Hematopoietic multipotent progenitor cell treated with erythropoietin and hydrocortisone succinate and interleukin-3 and kit ligand, for 4 days (in vitro differentiated cells): ENCODE measurements around the gene BBS4.
A peak's percentile ranks its signal among the peaks of the same experiment; 100 is the strongest.
"Not testable (repeated sequence)": the region's sequence is repeated elsewhere in the genome, so short reads cannot be mapped to it uniquely, and the experiment has no call there.

Experiments
- DNase-seq: peaks from one replicate; pipeline ENCODE4 v3.0.0-alpha.2; 2015

BBS4 gene

GRCh38 chr15:72700076-72700475 lies 14.1 kb downstream of the BBS4 start:
- DNase-seq: no peak

DNA sequence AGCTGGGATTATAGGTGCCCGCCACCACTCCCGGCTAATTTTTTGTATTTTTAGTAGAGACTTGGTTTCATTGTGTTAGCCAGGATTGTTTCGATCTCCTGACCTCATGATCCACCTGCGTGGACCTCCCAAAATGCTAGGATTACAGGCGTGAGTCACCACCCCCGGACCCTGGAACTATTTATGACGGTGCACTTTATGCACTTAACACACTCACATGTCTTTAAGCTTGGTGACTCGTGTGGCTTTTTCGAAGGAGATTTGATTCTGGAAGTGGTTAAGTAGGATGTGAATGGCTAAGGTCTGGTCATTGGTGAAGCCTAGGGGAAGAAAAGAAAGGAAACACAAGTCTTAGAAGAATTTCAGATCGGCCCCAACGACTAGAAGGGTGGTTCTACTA lies 20.3 kb downstream of the BBS4 start:
- no peak for DNase-seq

DNA sequence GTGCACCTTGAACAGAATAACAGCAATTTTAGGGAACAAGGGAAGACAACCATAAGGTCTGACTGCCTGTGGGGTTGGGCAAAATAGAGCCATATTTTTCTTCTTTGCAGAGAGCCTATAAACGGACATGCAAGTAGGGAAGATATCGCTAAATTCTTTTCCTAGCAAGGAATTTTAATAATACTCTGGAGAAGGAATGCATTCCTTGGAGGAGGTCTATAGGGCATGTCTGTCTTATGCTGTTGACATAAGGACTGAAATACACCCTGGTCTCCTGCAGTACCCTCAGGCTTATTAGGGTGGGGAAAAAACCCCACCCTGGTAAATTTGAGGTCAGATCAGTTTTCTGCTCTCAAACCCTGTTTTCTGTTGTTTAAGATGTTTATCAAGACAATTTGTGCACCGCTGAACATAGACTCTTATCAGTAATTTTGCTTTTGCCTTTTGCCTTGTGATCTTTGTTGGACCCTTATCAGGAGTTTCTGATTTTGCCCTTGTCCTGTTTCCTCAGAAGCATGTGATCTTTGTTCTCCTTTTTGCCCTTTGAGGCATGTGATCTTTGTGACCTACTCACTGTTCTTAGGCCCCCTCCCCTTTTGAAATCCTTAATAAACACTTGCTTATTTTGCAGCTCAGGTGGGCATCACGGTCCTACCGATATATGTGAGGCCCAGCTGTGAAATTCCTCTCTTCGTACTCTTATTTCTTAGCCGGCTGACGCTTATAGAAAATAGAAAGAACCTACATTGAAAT lies 22.7 kb downstream of the BBS4 start:
- DNase-seq: peak; percentile 22

GRCh38 chr15:72722071-72722696 lies 36.2 kb downstream of the BBS4 start:
- DNase-seq: peak; percentile 78

DNA sequence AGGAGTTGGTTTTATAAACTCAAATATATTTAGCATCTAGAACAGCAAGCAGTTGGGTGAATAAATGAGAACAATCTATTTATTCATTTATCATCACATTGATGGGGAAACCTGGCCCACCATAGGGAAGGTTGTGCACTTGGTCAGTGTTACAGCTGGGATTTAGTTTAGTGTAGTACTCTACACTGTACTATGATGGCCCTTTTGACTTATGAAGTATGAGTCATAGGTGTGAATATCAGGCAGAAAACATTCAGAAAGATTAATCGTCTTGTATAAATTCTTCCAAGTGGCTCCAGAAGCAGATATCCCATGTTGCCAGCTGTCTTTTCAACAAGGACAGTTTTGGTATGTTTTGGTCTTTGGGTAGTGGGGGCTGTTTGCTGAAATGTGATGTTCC lies 38.0 kb downstream of the BBS4 start:
- no peak for DNase-seq

DNA sequence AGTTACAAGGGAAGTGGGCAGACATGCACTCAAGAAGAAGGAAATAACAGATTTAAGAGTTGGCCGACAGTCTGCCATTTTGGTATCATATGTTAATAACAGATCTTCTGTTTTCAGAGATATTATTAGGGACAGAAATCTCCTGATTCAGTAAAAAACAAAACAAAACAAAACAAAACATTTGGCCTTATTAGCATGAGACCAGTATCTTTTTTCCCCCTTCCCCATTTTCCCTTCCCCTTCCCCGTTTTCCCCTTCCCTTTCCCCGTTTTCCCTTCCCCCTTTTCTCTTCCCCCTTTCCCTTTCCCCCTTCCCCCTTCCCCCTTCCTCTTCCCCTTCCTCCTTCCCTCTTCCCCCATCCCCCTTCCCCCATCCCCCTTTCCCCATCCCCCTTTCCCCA lies 39.4 kb downstream of the BBS4 start:
- no peak for DNase-seq

DNA sequence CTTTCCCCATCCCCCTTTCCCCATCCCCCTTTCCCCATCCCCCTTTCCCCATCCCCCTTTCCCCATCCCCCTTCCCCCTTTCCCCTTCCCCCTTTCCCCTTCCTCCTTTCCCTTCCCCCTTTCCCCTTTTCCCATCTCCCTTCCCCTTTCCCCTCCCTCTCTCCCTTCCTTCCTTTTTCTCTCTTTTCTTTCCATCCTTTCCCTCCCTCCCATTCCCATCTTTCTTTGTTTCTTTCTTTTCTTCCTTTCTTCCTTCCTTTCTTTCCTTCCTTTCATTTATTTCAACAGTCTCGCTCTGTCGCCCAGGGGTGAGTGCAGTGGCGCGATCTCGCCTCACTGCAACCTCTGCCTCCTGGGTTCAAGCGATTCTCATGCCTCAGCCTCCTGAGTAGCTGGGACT lies 39.8 kb downstream of the BBS4 start:
- not testable (repeated sequence) for DNase-seq

DNA sequence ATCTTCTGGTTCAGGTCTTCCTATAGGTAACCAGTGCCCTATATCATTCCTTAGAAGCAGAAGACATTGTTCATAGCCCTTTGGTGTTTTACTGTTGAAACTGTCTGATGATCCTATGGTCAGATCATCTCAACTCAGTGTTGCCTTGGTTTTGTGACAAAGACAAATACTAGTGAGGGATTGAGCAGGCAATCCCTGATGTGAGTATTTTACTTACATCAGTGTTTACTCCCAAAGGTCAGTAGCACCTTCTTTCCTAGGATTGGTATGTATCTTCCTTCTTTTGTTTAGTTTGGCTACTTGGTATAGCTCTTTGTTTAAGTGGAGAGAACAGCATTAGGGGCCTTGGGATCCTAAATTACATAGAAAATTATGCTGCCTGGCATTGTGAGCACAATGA lies 41.1 kb downstream of the BBS4 start:
- DNase-seq: no peak

GRCh38 chr15:72728249-72728648 lies 42.2 kb downstream of the BBS4 start:
- not testable (repeated sequence) for DNase-seq

DNA sequence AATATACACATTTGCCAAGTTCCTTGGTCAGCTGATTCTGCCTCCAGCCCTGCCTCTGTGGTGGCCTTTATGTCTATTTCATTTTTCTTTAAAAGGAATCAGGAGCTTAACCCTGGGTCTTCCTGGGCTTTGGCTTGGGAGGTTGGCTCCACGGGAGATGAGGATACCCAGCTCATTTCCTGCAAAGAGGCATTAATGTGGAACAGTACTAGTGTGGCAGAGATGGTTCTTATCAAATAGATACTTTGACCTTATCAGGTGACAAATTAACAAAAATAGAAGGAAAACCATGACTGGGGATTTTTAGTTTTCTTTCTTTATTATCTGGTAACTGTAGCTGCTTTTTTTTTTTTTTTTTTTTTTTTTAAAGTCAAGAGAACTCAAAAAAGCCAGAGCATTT lies 42.8 kb downstream of the BBS4 start:
- no peak for DNase-seq

DNA sequence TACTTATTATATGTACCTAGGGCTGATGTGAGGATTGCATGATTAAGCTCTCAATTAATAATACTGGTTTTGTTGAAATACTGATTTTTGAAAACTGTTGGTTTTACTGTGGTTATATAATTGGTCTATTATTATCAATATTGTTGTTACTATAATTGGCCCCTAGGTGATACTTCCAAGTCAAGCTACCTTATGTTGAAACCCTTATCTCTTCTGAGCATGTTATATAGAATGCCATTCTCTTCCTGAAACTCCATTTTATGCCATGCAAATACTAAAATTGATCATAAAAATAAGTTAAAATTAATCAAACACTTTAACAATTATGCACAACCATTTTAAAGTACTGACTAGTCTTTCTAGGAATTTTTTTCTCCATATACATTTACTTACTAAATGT lies 46.1 kb downstream of the BBS4 start:
- peak; percentile 51 for DNase-seq

DNA sequence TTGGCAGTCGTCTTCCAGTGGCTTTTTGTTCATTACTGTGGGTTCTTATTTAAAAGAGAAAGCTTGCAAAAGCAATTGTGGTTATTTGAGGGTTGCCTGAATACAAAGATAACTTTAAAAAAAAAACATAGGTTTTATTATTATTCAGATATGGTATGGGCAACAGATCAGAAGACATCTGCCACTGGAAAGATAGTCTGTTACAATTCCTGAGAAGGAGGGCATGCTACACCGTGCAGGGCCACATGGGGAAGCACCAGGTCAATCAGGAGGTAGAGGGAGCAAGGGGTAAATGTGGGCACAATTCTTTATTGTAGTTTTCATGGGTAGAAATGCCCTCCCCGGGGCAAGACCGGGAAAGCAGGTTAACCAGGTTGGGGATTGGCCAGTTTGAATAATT lies 46.5 kb downstream of the BBS4 start:
- peak; percentile 87 for DNase-seq

DNA sequence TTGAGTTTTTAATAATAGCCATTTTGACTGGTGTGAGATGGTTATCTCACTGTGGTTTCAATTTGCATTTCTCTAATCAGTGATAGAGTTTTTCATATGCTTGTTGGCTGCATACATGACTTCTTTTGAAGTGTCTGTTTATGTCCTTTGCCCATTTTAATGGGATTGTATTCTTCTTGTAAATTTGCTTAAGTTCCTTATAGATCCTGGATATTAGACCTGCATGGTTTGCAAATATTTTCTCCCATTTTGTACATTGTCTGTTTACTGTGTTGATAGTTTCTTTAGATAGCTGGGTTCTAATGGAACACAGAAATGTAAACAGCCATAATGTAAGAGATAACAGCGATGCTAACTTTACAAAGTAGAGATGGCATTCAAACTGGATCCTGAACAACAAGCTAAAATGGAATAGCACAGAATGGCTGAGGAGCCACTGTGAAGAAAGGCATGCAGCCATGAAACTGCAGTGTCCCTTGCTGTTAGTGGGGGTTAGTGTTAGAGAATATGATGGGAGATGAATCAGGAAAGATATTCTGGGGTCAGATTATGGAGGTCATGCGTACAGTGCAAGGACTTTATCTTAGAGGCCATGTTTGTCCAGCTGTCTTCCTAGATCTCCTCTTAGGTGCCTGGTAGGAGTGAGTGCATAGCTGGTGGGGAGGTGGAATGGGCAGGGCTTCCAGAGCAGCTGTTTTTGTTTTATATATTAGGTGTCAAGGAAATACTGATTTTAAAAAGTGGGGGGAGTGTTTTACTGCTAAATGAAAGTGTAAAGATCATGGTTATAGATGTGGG lies 48.1 kb downstream of the BBS4 start:
- DNase-seq: no peak

GRCh38 chr15:72735111-72735510 lies 49.1 kb downstream of the BBS4 start:
- no peak for DNase-seq

DNA sequence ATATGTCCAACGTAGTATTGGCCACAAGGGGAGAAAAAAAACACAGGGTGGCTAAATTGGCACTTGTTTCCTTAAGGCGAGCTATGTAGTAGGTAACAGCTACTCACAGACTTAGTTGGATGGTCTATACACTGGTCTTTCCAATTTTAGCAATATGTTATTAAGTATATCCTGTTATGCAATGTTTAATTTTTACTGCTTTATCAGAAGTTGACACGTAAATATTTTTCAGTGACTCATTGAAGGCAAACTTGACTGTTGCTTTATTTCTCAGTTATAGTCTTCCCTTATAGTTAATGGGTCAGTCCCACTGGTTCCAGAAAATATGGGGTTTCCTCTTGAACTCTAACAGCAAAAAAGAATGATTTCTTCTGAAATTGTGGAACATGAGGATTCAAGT lies 51.1 kb downstream of the BBS4 start:
- DNase-seq: no peak

DNA sequence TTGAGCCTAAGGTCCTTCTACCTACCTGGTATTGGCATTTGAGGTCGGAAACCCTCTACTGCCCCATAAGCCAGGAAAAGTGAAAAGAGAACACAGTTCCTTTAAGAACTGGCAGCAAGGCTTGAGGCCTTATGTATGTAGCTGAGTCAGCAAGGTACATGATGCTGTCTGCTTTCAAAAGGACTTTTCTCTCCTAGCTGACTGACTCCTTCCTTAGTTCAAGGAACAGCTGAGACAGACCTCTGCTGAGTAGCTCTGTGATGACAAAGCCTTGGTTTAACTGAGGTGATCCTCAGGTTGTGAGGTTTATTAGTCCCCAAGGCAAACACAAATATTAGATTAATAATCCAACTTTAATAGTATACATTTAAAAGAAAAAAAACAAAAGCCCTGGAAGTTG lies 51.7 kb downstream of the BBS4 start:
- no peak for DNase-seq

GRCh38 chr15:72740219-72740618 lies 54.2 kb downstream of the BBS4 start:
- DNase-seq: no peak

DNA sequence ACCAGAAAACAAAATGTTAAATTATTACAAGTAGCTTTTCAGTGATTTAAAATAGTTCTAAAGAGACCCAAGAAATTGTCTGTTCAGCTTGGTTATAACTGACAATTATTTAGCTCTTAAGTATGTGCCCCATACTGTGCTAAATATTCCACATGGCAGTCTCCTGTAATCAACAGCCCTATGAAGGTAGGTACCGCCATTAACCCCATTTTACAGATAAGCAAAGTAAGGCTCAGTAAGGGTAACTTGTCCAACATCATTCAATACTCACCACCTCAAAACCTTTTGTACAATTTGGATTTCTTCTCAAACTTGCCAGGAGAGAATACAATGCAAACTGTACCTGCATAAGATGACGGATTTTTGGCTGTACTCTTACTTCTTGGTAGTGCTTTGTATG lies 63.7 kb downstream of the BBS4 start:
- DNase-seq: no peak

DNA sequence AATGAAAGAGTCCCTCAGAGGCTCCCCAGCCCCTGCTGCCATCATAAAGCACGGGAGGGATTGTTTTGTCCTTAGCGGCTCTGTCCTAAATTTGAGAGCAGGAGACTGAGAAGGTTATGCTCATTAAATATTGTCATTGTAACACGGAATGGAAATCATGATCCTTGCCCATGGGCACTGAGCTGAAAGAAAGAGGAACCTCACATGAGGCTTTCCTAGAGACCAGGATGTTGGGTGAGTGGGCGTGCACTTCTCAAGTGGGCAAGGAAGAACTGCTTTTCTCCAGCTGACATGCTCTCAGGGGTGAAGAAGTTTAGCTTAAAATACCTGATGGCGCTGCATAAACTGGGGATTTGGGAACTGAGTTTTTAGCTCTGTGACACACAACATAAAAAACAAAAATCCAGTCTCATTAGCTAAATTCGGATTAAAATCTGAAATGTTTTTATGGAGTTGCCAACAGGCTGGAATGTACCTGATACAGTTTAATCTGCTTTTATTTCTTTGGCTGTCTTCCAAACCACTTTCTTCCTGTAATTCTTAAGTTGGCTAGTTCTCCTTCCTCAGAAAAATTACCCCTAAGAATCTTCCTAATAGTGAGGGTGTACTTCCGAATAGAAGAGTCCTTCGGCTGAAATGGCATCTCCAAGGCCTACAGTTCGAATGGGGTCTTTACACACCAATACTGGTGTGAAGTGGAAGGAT lies 65.9 kb downstream of the BBS4 start:
- DNase-seq: peak; percentile 88

GRCh38 chr15:72754096-72754495 lies 68.1 kb downstream of the BBS4 start:
- DNase-seq: no peak

DNA sequence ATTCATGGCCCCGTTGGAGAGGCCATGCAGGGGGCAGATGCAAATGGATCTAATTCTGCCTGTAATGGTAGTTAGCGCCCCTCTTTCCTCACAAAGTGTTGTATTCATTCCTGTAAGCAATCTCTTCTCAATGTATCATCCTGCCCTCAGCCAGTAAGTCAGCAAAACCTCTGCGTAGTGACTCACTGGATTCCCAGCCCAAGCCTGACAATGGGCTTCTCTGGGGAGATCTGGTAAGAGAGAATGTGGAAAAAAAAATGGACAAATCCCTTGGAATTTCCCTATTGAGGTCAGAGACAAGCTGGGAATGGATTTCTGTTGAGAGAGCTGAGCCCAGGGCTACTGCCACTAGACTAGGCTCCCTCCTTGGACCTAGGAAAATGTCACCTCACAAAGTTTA lies 72.2 kb downstream of the BBS4 start:
- no peak for DNase-seq

DNA sequence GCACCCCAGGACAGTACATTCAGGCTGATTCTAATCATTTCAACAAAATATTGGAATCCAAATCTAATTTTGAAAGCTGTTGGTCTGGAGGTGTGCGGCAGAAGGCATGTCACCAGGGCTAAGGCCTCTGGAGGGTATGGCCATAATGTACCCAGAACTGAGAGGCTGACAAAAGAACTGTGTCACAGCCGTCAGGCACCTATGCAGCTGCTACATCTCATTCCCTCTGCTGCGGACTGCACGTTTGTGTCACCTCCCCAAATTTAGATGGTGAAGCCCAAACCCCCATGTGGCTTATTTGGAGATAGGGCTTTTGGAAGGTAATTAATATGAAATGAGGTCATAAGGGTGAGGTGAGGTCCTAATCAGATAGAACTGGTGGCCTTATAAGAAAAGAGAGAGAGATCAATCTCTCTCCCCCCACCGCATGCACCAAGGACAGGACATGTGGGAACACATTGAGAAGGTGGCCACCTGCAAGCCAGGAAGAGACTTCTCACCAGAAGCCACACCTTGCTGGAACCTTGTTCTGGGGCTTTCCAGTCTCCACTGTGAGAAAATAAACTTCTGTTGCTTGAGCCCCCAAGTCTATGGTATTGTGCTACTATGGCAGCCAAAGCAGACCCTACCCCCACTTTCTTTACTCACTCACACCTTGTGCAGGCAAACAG lies 74.7 kb downstream of the BBS4 start:
- no peak for DNase-seq

GRCh38 chr15:72764656-72765055 lies 78.6 kb downstream of the BBS4 start:
- no peak for DNase-seq
